ENCODE results near the gene RABGGTA. TPM values are rescaled to one million over a fixed set of nuclear protein-coding genes. Genes with fewer than 3 reads are reported as not detected.

Gene RABGGTA
- total and polyA plus RNA-seq, 2 experiments from 2014 or later: 17.6 to 20.7 TPM

GRCh38 chr14:24232121-24232644 is 39.2 kb downstream of the RABGGTA start, which contains the start of gene NEDD8:
TSS of gene NEDD8 (minus strand) at chr14:24232367. CDS start at chr14:24232267, 100 bp downstream.
- peaks cover 17% of the 10 kb centered on the region for H3K4me1 Mint-ChIP-seq
- peak within 1 kb of the TSS; percentile 81 for H3K4me3 ChIP-seq
- H4K20me1 ChIP-seq (replicated peaks; ENCODE audit: insufficient read depth): peaks cover 10% of the 10 kb centered on the region
- no peaks in the 10 kb centered on the region for H3K9me3 Mint-ChIP-seq
- H2AFZ ChIP-seq: peak within 1 kb of the TSS; percentile 86
- DNase-seq (ENCODE audit: low spot score) (no peak), ATAC-seq (peak; percentile 84)
- peak within 1 kb of the TSS; percentile 97 for H3K4me2 ChIP-seq
- peak within 1 kb of the TSS; percentile 95 for H3K27ac Mint-ChIP-seq
- H3K36me3 ChIP-seq (ENCODE audit: insufficient read depth): peaks cover 11% of the 10 kb centered on the region; the same call in 1 of the 2 replicates
- H3K27ac ChIP-seq (ENCODE audit: low read depth): peak within 1 kb of the TSS; percentile 93
- peaks cover 7% of the 10 kb centered on the region for H3K27me3 Mint-ChIP-seq (ENCODE audit: insufficient read depth, low read depth, poor library complexity)
- H3K9me2 ChIP-seq (ENCODE audit: insufficient read depth): no peaks in the 10 kb centered on the region
- TF ChIP-seq ETS1 (IDR thresholded peaks at IDR 0.05) (peak; percentile 95), EZH2 (IDR thresholded peaks at IDR 0.05; ENCODE audit: low read depth, unreplicated experiment) (no peak), CREB1 (CRISPR knock-in tag; IDR thresholded peaks at IDR 0.05; ENCODE audit: low read depth) (peak; percentile 79), POLR2AphosphoS5 (IDR thresholded peaks at IDR 0.05; ENCODE audit: low read depth) (peak; percentile 67)
- H3K27me3 ChIP-seq (ENCODE audit: insufficient read depth): no peaks in the 10 kb centered on the region
- peak within 1 kb of the TSS; percentile 91 for H3K4me3 Mint-ChIP-seq
- H3K36me3 Mint-ChIP-seq (ENCODE audit: low read depth): peaks cover 22% of the 10 kb centered on the region
- H3K79me2 ChIP-seq (replicated peaks; ENCODE audit: insufficient read depth): peaks cover 60% of the 10 kb centered on the region
- peaks cover 15% of the 10 kb centered on the region for H3K4me1 ChIP-seq (ENCODE audit: insufficient read depth)
- peaks cover 7% of the 10 kb centered on the region; the same call in 1 of the 2 replicates for H3F3A ChIP-seq (replicated peaks; ENCODE audit: low read depth)

DNA sequence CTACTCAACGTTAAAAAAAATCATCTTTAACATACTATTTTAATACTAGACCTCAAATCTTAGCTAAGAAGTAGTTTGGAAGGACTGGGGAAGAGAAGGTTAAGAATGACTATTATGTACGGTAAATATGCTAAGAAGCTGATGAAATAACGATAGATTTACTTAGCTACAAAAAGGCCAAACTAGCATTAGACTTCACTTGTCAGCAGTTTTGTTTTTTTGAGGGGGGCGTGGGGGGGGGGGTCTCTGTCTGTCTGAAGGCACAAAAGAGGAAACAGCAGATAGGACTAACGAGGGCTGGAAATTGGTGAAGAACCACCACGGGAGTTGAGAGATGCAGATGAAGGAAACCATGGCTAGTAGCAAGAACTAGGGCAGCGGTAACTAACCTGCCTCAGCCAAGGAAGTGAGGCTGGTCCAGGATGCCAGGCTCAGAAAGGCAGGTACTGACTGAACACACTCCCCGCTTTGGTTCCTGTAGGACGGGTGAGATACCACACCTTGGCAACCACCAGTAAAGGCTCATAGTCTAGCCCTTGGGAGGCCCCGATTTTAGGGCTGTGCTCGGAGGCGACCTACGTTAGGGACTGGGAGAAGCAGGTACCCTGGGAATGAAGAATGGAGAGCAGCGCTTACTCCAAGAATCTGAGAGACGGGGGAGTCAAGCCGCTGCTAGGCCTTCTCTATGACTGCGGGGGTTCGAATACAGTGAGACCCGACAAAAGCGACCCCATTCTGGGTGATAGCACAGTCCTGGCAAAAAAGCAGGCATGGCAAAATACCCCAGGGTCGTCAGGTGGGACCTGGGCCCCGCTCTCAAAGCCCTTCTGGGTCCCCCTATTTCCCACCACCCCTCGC is 39.9 kb downstream of the RABGGTA start:
- Histone ChIP-seq H2AFZ (peak overlapping the region; percentile 86), H3K79me2 (replicated peaks; ENCODE audit: insufficient read depth) (peaks cover 67% of the 10 kb centered on the region)

GRCh38 chr14:24228902-24229301 is 42.5 kb downstream of the RABGGTA start:
- H3K27me3 Mint-ChIP-seq (ENCODE audit: insufficient read depth, low read depth, poor library complexity): peaks cover 7% of the 10 kb centered on the region
- peaks cover 11% of the 10 kb centered on the region for H3K4me1 Mint-ChIP-seq
- Histone ChIP-seq H3K4me3 (no peak overlapping the region), H3K36me3 (ENCODE audit: insufficient read depth) (peaks cover 12% of the 10 kb centered on the region), H4K20me1 (replicated peaks; ENCODE audit: insufficient read depth) (peaks cover 20% of the 10 kb centered on the region), H3K79me2 (replicated peaks; ENCODE audit: insufficient read depth) (peaks cover 84% of the 10 kb centered on the region), H3K4me1 (ENCODE audit: insufficient read depth) (peaks cover 13% of the 10 kb centered on the region), H3F3A (replicated peaks; ENCODE audit: low read depth) (peaks cover 7% of the 10 kb centered on the region; the same call in 1 of the 2 replicates), H3K27ac (ENCODE audit: low read depth) (no peak overlapping the region), H3K27me3 (ENCODE audit: insufficient read depth) (no peaks in the 10 kb centered on the region), H3K9me2 (ENCODE audit: insufficient read depth) (no peaks in the 10 kb centered on the region), H3K4me2 (no peak overlapping the region), H2AFZ (no peak overlapping the region)
- H3K9me3 Mint-ChIP-seq: no peaks in the 10 kb centered on the region
- H3K36me3 Mint-ChIP-seq (ENCODE audit: low read depth): peaks cover 9% of the 10 kb centered on the region
- H3K27ac Mint-ChIP-seq: no peak overlapping the region
- H3K4me3 Mint-ChIP-seq: no peak overlapping the region; the same call in 2 of the 3 replicates
- ATAC-seq (no peak), DNase-seq (ENCODE audit: low spot score) (no peak)
- no peak for TF ChIP-seq ETS1 (IDR thresholded peaks at IDR 0.05)
- no peak for TF ChIP-seq REST (IDR thresholded peaks at IDR 0.05; ENCODE audit: unreplicated experiment)
- no peak for TF ChIP-seq POLR2AphosphoS5 (IDR thresholded peaks at IDR 0.05; ENCODE audit: low read depth)
- no peak for TF ChIP-seq ZNF331 (CRISPR knock-in tag; IDR thresholded peaks at IDR 0.05; ENCODE audit: low read depth)
- no peak for TF ChIP-seq JUNB (IDR thresholded peaks at IDR 0.05; ENCODE audit: unreplicated experiment)

More for the DNA sequence above, 39.9 kb downstream of the RABGGTA start:
- Histone ChIP-seq H3K27me3 (ENCODE audit: insufficient read depth) (no peaks in the 10 kb centered on the region), H3K4me3 (peak overlapping the region; percentile 81), H3K4me1 (ENCODE audit: insufficient read depth) (peaks cover 15% of the 10 kb centered on the region), H3K36me3 (ENCODE audit: insufficient read depth) (peaks cover 6% of the 10 kb centered on the region; the same call in 1 of the 2 replicates), H4K20me1 (replicated peaks; ENCODE audit: insufficient read depth) (peaks cover 10% of the 10 kb centered on the region), H3K9me2 (ENCODE audit: insufficient read depth) (no peaks in the 10 kb centered on the region), H3K27ac (ENCODE audit: low read depth) (peak overlapping the region; percentile 93), H3F3A (replicated peaks; ENCODE audit: low read depth) (peaks cover 7% of the 10 kb centered on the region; the same call in 1 of the 2 replicates), H3K4me2 (peak overlapping the region; percentile 97)
- Mint-ChIP-seq H3K27ac (peak overlapping the region; percentile 95), H3K9me3 (no peaks in the 10 kb centered on the region), H3K36me3 (ENCODE audit: low read depth) (peaks cover 18% of the 10 kb centered on the region), H3K4me1 (peaks cover 17% of the 10 kb centered on the region), H3K4me3 (peak overlapping the region; percentile 91), H3K27me3 (ENCODE audit: insufficient read depth, low read depth, poor library complexity) (peaks cover 7% of the 10 kb centered on the region)
- no peak for TF ChIP-seq ZNF331 (CRISPR knock-in tag; IDR thresholded peaks at IDR 0.05; ENCODE audit: low read depth)
- no peak for TF ChIP-seq CREB1 (CRISPR knock-in tag; IDR thresholded peaks at IDR 0.05; ENCODE audit: low read depth)
- no peak for TF ChIP-seq EZH2 (IDR thresholded peaks at IDR 0.05; ENCODE audit: low read depth, unreplicated experiment)
- DNase-seq (ENCODE audit: low spot score): peak; percentile 76
- peak; percentile 82 for ATAC-seq

Data from GM23338 (cell line).